GM15510 (cell line): ENCODE measurements around the gene UBASH3A.

ENCODE experiments used
- POLR2A ChIP-seq: IDR thresholded peaks from 3 replicates; pipeline ENCODE4 v1.6.1; 2011; ENCODE audit warnings: borderline replicate concordance; ENCODE audit not compliant: insufficient read length; ENCODE audit errors: extremely low read depth

The UBASH3A gene

GRCh38 chr21:42403611-42404231, at the start of gene UBASH3A:
TSS of gene UBASH3A (plus strand) at chr21:42403902. CDS start at chr21:42403946, 44 bp downstream.
- TF ChIP-seq POLR2A: no peak

- no peak for TF ChIP-seq POLR2A
These were observed 47.7 kb upstream of the UBASH3A start for GRCh38 chr21:42356046-42356445.

- TF ChIP-seq POLR2A: no peak
These were observed 47.1 kb upstream of the UBASH3A start for GRCh38 chr21:42356650-42357049.

- no peak for TF ChIP-seq POLR2A
These were observed 46.4 kb upstream of the UBASH3A start for GRCh38 chr21:42357307-42357706.

DNA sequence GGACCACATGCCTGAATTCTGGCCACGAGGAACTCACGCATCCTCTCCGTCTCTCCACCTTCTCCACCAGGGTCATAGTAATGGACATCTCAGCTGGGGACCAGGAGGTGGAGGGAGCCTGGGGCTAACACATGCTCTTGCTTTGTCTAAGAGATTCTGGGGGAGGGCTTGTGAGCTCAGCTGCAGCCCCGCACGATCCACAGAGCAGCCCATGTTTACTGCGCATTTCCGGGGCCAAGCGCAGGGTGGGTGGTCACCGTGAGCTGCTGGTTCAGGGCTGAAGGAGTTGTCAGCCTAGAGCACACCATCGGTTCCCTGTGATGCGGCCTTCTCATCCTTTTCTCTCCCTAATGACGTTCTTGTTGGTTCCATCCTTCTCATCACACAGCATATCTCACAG, 45.4 kb upstream of the UBASH3A start:
- no peak for TF ChIP-seq POLR2A

- no peak for TF ChIP-seq POLR2A
These were observed 44.8 kb upstream of the UBASH3A start for GRCh38 chr21:42358937-42359336.

DNA sequence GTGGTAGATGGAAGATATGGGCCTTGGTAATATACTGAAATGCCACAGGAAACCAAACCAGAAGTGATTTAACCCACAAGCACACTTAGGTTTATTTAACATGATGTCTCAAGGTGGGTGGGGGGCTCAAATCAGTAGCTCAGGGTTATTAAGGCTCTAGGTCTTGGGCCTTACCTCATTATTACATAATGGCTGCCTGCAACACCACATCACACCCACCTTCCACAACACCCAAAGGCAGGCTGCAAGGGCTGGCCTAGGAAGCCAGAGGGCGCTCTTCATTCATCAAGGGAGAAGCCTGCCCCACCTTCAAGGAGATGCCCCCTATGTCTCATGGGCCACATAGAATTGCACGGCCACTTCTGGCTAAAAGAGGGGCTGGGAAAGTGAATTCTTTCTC, 43.4 kb upstream of the UBASH3A start:
- TF ChIP-seq POLR2A: no peak

DNA sequence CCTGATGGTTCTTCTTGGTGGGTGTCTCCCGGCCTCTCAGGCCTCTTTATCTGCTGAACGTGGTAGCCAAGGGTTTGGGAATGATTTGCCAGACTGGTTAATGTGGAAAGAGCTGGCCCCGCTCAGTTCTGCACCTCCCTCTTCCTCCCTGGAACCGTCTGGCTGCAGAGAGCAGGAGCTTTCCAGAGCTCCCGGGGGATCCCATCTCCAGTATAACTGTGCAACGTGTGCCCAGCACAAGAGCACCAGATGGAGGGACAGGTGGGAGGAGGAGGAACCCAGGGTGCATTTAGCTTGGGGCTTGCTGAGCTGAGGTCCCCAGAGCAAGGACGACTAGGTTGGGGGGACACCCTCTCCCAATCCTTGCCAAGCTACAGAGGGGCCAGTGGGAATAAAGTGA, 42.4 kb upstream of the UBASH3A start:
- TF ChIP-seq POLR2A: no peak

DNA sequence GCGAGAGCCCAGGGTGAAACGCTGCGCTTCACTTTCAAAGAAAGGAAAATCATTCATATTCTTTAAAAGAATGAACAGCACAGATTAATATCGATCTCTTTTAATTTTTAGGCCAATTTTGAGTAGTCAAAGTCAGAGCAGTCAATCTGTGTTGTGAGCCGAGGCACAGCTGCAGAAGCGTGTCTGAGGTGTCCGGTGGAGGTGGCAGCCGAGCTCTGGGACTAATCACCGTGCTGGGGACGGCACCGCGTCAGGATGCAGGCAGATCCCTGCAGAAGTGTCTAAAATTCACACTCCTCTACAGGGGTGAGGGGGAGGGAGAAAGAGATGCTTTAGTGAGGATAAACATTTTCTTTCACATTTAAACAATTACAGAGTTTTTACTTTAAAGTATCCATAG, 41.5 kb upstream of the UBASH3A start:
- TF ChIP-seq POLR2A: no peak

- TF ChIP-seq POLR2A: no peak
These were observed 41.0 kb upstream of the UBASH3A start for GRCh38 chr21:42362700-42363099.

GRCh38 chr21:42363312-42363711, 40.4 kb upstream of the UBASH3A start:
- no peak for TF ChIP-seq POLR2A

- no peak for TF ChIP-seq POLR2A
These were observed 39.3 kb upstream of the UBASH3A start for GRCh38 chr21:42364304-42364865.

GRCh38 chr21:42365770-42366169, 37.9 kb upstream of the UBASH3A start:
- no peak for TF ChIP-seq POLR2A

GRCh38 chr21:42366292-42367010, 37.3 kb upstream of the UBASH3A start, which contains the start of gene TFF1:
TSS of gene TFF1 (minus strand) at chr21:42366535. CDS start at chr21:42366495, 40 bp downstream.
- TF ChIP-seq POLR2A: no peak

- TF ChIP-seq POLR2A: no peak
These were observed 36.1 kb upstream of the UBASH3A start for GRCh38 chr21:42367367-42368165.

- no peak for TF ChIP-seq POLR2A
These were observed 33.9 kb upstream of the UBASH3A start for GRCh38 chr21:42369821-42370220.
